Cardiac fibroblast (primary cell): ENCODE results near the gene NOP53.

Experiments
- DNase-seq, 2 donors: peaks; one replicate each; pipeline versions ENCODE4 v3.0.0 to v3.0.0-alpha.2; 2010; ENCODE audit warnings: low read depth in 2 of 2
- H3K4me3 ChIP-seq, 2 donors: replicated peaks in 1 of 2; 1 replicate in 1 of 2; 2 replicates in 1 of 2; pipeline ENCODE4 v1.5.1; 2011; ENCODE audit warnings: low read depth in 2 of 2, low read length in 2 of 2, mild to moderate bottlenecking in 2 of 2, moderate library complexity in 1 of 2
- TF ChIP-seq, protein P1 (sequence below): IDR thresholded peaks from one replicate; pipeline ENCODE4 v1.5.1; 2011; ENCODE audit warnings: low read depth, mild to moderate bottlenecking, low read length, inconsistent platforms

NOP53 gene

DNA sequence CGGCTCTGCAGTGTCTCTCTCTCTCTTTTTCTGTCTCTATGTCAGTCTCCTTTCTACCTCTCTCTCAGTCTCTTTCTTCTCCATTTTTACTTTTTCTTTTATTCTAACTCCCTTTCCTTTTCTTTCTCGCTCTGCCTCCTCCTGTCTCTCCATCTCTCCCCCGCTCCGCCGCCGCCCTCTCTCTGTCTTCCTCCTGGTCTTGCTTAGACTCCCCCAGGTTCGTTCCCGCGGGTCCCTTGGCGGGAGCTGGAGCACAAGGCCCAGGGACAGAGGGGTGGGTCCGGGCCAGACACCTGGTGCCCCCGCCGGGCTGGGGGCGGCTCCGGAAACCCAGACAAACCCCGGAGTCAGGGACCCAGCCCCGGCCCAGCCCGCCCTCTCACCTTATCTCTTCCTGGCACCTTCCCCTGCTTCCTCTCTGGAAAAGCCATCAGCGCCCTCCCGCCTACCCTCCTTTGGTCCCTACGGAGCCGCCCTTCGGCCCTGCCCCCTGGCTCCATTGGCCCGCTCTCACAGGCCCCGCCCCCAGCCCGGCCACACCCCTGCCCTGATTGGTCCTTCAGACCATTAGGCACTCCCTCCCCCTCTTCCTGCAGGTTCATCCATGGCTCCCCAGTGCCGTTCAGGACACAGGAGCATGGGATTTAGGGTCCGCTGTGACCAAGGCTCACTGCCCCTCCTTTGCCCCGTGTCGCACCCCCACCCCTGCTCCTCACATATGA is 15.4 kb upstream of the NOP53 start:
- TF ChIP-seq, protein P1, sequence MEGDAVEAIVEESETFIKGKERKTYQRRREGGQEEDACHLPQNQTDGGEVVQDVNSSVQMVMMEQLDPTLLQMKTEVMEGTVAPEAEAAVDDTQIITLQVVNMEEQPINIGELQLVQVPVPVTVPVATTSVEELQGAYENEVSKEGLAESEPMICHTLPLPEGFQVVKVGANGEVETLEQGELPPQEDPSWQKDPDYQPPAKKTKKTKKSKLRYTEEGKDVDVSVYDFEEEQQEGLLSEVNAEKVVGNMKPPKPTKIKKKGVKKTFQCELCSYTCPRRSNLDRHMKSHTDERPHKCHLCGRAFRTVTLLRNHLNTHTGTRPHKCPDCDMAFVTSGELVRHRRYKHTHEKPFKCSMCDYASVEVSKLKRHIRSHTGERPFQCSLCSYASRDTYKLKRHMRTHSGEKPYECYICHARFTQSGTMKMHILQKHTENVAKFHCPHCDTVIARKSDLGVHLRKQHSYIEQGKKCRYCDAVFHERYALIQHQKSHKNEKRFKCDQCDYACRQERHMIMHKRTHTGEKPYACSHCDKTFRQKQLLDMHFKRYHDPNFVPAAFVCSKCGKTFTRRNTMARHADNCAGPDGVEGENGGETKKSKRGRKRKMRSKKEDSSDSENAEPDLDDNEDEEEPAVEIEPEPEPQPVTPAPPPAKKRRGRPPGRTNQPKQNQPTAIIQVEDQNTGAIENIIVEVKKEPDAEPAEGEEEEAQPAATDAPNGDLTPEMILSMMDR: no peak
- DNase-seq: peak in 1 of 2 donors; percentile 68
- peak overlapping the region; percentile 11 to 18 for H3K4me3 ChIP-seq

DNA sequence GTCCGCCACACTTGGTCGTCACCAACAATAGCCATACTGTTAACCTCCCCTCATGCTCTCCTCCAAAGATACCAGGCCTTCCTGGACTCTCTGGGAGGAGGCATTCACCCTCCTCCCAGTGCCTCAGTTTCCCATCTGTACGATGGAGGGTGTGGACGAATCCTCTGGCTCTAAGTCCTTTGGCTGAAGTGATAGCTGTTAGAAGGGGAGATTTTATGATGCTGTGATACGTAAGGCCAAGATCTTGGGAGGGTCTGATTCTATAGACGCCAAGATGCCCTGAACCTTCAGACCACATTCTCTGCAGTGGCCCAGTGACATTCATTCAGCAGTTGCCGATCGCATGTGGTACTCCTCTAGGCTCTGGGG is 14.8 kb upstream of the NOP53 start:
- DNase-seq: no peak
- TF ChIP-seq, protein P1: no peak
- no peak overlapping the region for H3K4me3 ChIP-seq

DNA sequence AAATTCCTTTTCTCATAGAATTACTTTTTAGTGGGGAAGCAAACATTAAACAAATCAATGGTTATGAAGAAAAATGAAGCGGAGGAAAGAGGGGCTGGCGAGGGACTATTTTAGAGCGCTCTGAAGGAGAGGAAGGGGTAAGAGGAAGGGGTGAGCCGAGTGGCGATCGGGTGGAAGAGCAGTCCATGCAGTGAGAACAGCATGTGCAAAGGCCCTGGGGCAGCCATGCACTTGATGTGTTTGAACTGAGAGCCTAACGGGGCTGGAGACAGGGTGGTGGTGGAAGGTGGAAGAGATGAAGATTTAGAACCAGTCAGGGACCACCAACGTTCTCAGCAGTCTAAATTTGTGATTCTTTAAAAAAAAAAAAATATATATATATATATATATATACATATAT is 14.4 kb upstream of the NOP53 start:
- TF ChIP-seq, protein P1: no peak
- DNase-seq: no peak
- no peak overlapping the region for H3K4me3 ChIP-seq

DNA sequence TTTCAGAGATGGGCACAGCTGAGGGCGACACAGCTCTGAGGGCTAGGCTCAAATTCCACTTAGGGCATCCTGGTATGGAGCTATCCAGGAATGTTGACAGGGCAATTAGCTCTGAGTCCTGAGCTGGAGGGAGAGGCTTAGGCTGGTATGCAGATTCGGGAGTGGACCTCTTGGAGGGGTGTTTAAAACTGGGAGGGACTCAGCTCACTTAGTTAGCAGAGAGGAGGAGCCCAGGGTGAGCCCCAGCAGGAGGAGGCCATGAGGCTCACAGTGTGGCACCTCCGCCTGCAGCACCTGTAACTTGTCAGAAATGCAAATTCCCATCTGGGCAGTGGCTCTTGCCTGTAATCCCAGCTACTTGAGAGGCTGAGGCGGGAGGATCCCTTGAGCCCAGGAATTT is 10.2 kb upstream of the NOP53 start:
- no peak overlapping the region for H3K4me3 ChIP-seq
- DNase-seq: no peak
- TF ChIP-seq, protein P1: no peak

DNA sequence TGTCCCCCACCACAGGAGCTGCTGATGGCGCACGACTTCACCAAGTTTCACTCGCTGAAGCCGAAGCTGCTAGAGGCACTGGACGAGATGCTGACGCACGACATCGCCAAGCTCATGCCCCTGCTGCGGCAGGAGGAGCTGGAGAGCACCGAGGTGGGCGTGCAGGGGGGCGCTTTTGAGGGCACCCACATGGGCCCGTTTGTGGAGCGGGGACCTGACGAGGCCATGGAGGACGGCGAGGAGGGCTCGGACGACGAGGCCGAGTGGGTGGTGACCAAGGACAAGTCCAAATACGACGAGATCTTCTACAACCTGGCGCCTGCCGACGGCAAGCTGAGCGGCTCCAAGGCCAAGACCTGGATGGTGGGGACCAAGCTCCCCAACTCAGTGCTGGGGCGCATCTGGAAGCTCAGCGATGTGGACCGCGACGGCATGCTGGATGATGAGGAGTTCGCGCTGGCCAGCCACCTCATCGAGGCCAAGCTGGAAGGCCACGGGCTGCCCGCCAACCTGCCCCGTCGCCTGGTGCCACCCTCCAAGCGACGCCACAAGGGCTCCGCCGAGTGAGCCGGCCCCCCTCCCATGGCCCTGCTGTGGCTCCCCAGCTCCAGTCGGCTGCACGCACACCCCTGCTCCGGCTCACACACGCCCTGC is 4.4 kb upstream of the NOP53 start:
- DNase-seq: no peak
- H3K4me3 ChIP-seq: no peak overlapping the region
- TF ChIP-seq, protein P1: no peak

DNA sequence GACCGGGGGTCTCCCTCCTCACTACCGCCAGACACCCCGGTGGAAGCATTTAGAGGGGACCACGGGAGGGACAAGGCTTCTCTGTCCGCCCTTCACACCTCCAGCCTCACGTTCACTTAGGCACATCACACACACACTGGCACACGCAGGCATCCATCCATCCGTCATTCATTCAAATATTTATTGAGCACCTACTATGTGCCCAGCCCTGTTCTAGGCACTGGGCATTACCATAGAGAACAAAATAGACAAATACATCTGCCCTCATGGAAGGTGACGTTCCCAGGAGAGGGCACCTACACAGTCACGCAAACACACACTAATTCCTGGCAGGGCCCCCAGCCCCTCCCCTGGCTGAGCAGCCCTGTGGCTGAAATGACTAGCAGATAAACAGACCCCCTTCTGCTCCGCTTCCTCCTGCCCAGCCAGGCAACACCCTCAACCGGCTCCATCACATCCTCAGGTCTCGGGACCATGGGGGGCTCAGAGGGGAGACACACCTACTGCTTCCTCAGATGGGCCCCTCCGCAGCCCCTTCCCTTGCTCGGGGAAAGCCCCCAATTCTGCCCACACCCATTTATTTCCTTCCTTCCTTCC is 3.7 kb upstream of the NOP53 start:
- no peak overlapping the region for H3K4me3 ChIP-seq
- TF ChIP-seq, protein P1: no peak
- no peak for DNase-seq
